Lower leg skin (tissue), 3 donors: Measurements from ENCODE around the gene STATH.

Experiments
- POLR2A ChIP-seq, 2 donors: fragments of 450-650 bp; IDR thresholded peaks; one replicate each; pipeline ENCODE4 v1.6.1; 2016 to 2017; ENCODE audit warnings: antibody characterized with exemption in 2 of 2, mild to moderate bottlenecking in 1 of 2, moderate library complexity in 1 of 2
- TF ChIP-seq, protein P1 (sequence below), 3 donors: fragments of 450-650 bp; IDR thresholded peaks; one replicate each; pipeline ENCODE4 v1.5.1; 2016; ENCODE audit warnings: antibody characterized with exemption in 3 of 3, mild to moderate bottlenecking in 3 of 3, moderate library complexity in 2 of 3

DNA sequence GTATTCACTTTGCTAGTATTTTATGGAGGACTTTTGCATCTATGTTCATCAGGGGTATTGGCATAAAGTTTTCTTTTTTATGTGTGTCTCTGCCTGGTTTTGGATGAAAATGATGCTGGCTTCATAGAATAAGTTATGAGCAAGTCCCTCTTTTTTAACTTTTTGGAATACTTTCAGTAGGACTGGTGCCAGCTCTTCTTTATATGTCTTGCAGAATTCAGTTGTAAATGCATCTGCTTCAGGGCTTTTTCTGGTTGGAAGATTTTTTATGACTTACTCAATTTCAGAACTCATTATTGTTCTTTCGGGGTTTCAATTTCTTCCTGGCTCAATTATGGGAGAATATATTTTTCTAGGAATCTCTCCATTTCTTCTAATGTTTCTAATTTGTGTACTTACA lies 21.1 kb upstream of the STATH start:
- TF ChIP-seq POLR2A (IDR thresholded peaks at IDR 0.05) = no peak
- TF ChIP-seq, protein P1, sequence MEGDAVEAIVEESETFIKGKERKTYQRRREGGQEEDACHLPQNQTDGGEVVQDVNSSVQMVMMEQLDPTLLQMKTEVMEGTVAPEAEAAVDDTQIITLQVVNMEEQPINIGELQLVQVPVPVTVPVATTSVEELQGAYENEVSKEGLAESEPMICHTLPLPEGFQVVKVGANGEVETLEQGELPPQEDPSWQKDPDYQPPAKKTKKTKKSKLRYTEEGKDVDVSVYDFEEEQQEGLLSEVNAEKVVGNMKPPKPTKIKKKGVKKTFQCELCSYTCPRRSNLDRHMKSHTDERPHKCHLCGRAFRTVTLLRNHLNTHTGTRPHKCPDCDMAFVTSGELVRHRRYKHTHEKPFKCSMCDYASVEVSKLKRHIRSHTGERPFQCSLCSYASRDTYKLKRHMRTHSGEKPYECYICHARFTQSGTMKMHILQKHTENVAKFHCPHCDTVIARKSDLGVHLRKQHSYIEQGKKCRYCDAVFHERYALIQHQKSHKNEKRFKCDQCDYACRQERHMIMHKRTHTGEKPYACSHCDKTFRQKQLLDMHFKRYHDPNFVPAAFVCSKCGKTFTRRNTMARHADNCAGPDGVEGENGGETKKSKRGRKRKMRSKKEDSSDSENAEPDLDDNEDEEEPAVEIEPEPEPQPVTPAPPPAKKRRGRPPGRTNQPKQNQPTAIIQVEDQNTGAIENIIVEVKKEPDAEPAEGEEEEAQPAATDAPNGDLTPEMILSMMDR (IDR thresholded peaks at IDR 0.05) = no peak
